ENCODE results near the gene PEAK3.
A peak's percentile ranks its signal among the peaks of the same experiment; 100 is the strongest.

PEAK3 gene

GRCh38 chr19:2274185-2274711 is 7.7 kb downstream of the PEAK3 start:
- in situ Hi-C loops (cut with MboI; ENCODE audit: low pct_unique_long_range_greater_than_20kb, low sequenced_read_pairs), result no loop called here

DNA sequence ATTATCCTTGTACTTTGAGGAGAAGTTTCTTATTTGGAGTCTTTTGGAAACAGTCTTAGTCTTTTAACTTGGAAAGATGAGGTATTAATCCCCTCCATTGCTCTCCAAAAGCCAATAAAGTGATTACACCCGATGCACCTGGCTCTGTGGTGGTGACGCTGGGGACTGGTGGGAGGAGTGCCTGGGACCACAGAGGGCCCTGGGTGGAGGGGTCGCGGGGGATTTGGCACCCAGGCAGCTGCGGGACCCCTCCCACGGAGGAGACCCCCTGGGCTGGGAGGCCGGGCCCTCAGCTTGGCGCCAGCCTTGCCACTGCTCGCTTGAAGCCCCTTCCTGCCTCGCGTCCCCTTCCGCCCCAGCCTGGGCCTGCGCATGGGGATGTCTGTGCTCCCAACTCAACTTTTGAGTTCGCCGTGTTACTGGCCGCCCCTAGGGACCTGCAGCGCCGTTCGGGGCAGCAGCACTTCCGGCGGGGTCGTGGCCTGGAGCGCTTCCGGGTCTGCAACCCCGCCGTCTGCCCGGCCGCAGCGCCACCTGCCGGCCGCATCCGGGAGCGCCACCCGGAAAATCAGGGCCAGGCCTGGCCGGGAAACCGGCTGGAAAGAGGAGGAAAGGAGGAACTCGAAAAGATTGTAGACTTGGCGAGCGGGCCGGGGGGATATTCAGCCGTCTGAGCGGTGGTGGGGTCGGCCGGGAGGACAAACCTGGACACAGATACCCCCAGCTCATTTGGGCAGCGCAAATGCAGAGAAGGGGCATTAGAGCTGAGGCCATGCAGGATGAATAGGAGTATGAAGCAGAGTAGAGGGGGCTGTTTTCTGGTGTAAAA is 8.4 kb downstream of the PEAK3 start:
- in situ Hi-C loops (cut with MboI; ENCODE audit: low pct_unique_long_range_greater_than_20kb, low sequenced_read_pairs), result no loop called here
- peak; percentile 94 for DNase-seq

More at GRCh38 chr19:2274185-2274711, 7.7 kb downstream of the PEAK3 start:
- DNase-seq, result no peak

DNA sequence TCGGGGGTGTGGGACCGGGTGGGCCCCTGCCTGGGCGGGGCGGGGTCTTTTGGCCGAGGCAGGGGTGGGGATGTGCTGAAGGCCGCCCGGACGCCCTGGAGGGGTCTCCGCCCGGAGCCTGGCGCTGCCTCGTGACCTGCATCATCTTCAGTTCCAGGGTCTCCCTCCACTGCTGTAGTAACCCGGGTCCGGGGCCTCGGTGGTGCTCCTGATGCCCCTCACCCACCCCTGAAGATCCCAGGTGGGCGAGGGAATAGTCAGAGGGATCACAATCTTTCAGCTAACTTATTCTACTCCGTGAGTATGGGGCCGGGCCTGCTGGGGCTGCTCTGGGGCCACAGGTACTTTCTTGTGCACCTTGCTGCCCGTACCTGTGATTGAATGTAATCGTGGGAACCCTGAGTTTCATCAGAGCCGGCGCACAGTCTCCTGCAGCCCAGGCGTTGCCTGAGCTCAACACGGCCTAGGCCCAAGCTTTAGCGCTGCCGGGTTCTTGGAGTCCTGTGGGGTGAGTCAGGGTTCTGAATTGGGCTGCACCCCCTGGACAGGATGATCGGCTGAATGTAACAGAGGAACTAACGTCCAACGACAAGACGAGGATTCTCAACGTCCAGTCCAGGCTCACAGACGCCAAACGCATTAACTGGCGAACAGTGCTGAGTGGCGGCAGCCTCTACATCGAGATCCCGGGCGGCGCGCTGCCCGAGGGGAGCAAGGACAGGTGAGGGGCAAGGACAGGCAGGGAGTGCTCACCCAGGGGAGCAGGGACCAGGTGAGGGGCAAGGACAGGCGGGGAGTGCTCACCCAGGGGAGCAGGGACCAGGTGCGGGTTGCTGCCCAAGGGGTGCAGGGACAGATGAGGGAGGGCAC is 10.5 kb downstream of the PEAK3 start:
- in situ Hi-C loops (cut with MboI; ENCODE audit: low pct_unique_long_range_greater_than_20kb, low sequenced_read_pairs), result no loop called here
- no peak for DNase-seq

- in situ Hi-C loops (cut with MboI; ENCODE audit: low pct_unique_long_range_greater_than_20kb, low sequenced_read_pairs), result no loop called here
- DNase-seq, result peak; percentile 90
These were observed 11.3 kb downstream of the PEAK3 start for GRCh38 chr19:2270423-2271233.

- in situ Hi-C loops (cut with MboI; ENCODE audit: low pct_unique_long_range_greater_than_20kb, low sequenced_read_pairs), result no loop called here
- no peak for DNase-seq
These were observed 11.9 kb downstream of the PEAK3 start for GRCh38 chr19:2270157-2270422.

GRCh38 chr19:2269244-2270156 is 12.5 kb downstream of the PEAK3 start:
- DNase-seq, result peak; percentile 99
- in situ Hi-C loops (cut with MboI; ENCODE audit: low pct_unique_long_range_greater_than_20kb, low sequenced_read_pairs), result no loop called here

DNA sequence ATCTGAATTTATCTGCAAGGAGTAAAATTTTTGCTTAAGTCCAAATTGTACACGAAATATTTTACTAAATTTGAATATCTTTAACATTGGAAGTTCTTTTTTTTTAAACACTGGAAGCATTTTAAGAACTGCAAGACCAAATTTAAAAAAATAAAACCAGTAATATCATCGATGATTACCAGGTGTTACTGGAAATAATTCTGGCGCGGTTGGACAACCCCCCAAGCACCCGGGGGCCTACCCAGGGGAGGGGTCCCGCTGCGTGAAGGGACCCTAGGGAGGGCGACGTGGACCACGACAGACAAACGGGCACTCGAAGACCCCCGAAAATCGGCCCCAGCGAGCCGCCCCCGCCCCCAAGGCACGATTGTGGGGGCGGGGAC is 13.1 kb downstream of the PEAK3 start:
- no peak for DNase-seq
- in situ Hi-C loops (cut with MboI; ENCODE audit: low pct_unique_long_range_greater_than_20kb, low sequenced_read_pairs), result no loop called here

GRCh38 chr19:2268480-2268830 is 13.5 kb downstream of the PEAK3 start:
- in situ Hi-C loops (cut with MboI; ENCODE audit: low pct_unique_long_range_greater_than_20kb, low sequenced_read_pairs), result no loop called here
- no peak for DNase-seq

GRCh38 chr19:2266183-2266993 is 15.6 kb downstream of the PEAK3 start:
- DNase-seq, result peak; percentile 85
- in situ Hi-C loops (cut with MboI; ENCODE audit: low pct_unique_long_range_greater_than_20kb, low sequenced_read_pairs), result no loop called here

- peak; percentile 52 for DNase-seq
- in situ Hi-C loops (cut with MboI; ENCODE audit: low pct_unique_long_range_greater_than_20kb, low sequenced_read_pairs), result no loop called here
These were observed 20.4 kb downstream of the PEAK3 start for GRCh38 chr19:2261438-2262172.

GRCh38 chr19:2260341-2260805 is 21.6 kb downstream of the PEAK3 start:
- DNase-seq, result no peak
- in situ Hi-C loops (cut with MboI; ENCODE audit: low pct_unique_long_range_greater_than_20kb, low sequenced_read_pairs), result no loop called here

GRCh38 chr19:2259336-2259735 is 22.6 kb downstream of the PEAK3 start:
- DNase-seq, result no peak
- in situ Hi-C loops (cut with MboI; ENCODE audit: low pct_unique_long_range_greater_than_20kb, low sequenced_read_pairs), result no loop called here

GRCh38 chr19:2255982-2256685 is 25.8 kb downstream of the PEAK3 start, which contains the start of gene JSRP1:
JSRP1 (minus strand) TSS chr19:2256417; CDS start chr19:2255314, 1,103 bp downstream.
- in situ Hi-C loops (cut with MboI; ENCODE audit: low pct_unique_long_range_greater_than_20kb, low sequenced_read_pairs), result no loop called here
- no peak for DNase-seq

DNA sequence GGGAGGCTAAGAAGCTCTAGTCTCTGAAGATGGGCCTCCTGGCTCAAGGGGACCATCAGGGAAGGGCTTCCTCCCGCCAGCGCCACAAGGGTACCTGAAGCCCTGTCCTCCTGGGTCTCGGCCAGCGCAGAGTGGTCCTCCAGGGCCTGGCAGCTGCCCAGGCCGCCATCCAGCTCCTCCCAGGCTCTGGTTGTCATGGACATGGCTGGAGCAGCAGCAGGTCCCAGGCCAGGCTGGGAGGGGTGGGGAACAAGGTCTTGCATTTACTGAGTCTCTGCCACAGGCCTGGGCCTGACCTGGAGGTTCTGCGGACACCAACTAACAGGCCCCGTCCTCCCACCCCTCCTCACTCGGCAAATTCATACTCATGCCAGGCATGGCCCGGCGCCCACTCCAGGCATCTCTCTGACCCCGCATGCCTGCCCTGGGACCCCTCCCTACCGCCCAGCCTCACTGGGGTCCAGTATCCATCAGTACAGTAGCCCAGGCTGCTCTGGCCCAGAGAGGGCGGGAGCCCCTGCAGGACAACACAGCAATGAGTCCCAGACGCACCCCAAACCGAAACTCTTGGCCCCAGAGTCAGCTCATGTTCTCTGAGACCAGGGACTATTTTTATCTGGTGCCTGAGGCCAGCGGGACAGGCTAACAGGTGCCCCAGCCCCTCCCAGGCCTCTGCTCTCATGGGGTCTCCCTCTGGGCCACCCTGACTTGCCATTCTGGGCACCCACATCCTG is 26.7 kb downstream of the PEAK3 start:
- no peak for DNase-seq
- in situ Hi-C loops (cut with MboI; ENCODE audit: low pct_unique_long_range_greater_than_20kb, low sequenced_read_pairs), result no loop called here

DNA sequence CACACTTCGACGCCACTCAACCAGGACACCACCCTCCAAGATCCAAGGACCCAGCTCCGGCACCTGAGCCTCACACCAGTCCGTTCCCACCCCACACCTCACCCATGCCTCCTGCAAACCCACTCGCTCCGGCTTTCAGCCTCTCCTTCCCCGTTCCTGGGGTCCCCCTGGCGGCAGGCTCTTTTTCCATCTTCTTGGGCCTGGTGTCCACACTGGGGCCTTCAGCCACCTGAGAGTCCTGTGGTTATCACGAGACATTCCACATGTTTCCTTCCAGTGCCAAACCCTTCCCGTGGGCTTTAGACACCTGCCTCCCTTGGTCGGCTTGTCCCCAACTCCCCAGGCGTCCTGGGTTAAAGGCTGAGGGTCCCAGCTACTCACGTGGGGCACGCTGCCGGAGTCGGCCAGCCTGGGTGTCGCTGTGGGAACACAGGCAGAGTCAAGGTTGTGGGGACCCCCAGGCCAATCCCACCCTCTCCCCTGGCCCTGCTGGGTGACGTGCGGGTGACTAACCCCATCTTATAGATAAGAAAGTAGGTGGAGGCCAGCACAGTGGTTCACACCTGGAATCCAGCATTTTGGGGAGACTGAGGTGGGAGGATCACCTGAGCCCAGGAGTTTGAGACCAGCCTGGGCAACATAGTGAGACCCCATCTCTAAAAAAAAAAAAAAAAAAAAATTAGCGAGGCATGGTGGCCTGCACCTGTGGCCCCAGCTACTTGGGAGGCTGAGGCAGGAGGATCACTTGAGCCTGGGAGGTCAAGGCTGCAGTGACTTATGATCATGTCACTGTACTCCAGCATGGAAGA is 27.7 kb downstream of the PEAK3 start:
- in situ Hi-C loops (cut with MboI; ENCODE audit: low pct_unique_long_range_greater_than_20kb, low sequenced_read_pairs), result no loop called here
- no peak for DNase-seq
